D341Med (cell line): ENCODE measurements around the gene FCRL1.

Experiments
- DNase-seq: peaks from one replicate; pipeline ENCODE4 v3.0.0; 2012; ENCODE audit warnings: low spot score

Gene FCRL1

DNA sequence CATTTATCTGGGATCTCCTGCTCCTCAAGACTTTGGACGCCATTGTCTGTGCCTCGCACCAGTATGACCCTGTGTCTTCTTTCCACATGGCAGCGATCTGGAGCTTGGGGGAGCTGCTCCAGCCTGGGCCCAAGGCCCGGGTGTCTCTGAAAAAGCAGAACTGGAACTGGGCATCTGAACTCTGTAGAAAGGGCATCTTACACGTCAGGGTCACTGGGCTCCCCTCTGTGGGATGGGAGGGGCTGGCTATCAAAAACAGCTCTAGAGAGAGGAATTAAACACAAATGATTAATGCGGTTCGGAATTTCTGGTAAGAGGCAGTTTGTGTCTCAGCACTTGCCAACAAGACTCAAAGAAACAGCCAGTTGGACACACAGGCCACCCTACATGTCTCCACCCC, 16.1 kb downstream of the FCRL1 start:
- DNase-seq: no peak

DNA sequence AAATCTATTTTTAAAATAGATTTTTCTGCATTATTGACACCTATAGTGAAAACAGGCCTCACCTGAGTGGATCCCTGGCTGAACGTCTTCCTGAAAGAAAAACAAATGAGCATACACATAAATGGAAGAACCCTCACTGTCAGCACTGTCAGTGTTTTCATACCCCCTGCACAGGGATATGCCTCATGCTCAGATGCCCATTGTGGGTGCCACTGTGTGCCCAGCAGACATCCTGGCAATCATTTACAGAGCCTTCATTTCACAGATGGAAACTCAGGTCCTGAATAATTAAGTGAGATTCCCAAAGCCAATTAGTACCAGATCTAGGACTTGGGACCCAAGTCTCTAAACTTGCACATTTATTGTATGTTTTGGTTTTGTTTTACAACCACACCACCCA, 19.9 kb downstream of the FCRL1 start:
- DNase-seq: no peak

DNA sequence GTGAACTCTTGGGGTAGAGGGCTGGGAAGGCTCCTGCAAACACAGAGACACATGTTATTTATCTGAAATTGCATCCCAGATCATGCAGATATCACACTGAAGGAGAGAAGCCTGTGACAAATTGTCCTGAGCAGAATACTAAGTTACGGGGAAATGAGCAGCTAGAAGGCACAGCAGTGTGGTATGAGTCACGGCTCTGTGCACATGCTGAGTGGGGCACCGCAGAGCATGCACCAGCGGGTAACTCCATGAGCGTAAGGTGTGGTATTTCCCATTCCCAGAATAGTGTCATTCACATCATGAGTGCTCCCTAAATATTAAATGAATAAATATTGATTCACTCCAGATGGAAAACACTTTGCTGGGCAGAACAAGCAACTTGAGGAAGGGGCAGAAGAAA, 21.7 kb downstream of the FCRL1 start:
- no peak for DNase-seq

DNA sequence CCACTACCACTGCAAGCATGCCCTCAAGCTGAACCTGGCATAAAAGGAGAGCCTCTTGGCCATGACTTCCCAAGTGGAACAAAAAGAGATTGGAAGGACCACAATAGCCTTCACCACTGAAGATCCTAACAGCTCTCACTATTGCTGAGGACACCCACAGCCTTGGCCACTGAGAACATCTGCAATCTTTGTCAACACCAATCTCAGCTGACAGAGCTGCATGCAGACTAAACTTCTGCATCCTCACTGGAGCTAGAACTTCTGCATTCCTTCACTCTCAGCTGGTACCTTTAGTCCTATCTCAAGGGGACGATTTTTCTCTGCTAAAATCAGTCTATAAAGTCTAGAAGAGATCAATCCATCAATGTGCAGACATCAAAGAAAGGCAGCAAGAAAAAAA, 34.7 kb downstream of the FCRL1 start:
- DNase-seq: no peak

DNA sequence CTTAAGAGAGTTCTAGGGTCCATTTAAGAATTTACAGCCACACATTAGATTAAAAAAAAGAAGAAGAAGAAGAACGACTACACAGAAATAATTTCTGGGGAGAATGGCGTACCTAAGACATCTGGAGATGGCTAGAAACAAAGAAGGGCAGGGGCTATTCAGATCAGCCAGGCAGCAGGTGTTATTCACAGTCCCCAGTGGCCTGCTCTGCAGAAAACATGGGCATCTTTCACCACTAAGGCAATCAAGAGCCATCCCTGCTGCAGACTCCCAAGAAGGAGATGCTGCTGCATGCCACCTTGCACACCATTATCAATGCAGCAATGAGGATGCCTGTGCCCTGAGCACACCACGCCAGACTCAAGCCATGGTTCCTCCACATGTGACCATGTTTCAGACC, 35.1 kb downstream of the FCRL1 start:
- DNase-seq: no peak

DNA sequence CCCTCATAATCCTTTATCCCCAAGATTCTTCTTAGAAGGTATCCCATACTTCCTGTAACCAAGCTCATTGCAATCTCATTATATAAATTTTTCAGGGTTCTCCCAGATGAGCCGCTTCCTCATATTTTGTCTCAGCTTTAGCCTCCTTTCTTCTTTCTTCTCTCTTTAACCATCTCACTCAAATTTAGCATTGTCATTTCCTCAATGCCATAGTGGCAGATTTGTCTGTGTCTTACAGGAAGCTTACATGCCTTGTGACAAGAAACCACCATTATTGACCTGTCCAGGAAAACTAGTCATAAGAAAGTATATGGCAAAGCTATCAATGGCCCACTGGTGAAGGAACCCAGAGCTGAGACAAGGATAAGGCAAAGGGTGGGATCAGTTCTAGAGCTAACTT, 37.0 kb downstream of the FCRL1 start:
- DNase-seq: no peak

DNA sequence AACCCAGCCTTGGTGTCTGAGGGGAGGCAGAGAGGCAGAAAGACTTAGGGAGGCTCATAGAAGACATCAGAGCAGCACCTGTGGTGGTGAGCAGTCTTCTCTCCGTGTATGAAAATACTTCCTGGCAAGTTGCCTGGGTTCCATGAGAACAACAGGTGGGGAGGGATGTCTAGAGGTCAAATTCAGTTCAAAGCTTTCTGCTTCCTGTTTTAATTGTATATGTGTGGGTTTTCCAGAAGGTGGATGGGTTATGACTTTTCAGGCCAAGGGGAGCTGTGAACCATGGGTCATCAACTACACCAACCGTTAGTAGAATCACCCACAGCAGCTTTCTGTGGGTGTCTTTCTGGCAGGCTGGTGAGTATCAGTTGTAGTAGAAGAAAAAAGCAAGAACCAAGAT, 38.9 kb downstream of the FCRL1 start:
- no peak for DNase-seq

DNA sequence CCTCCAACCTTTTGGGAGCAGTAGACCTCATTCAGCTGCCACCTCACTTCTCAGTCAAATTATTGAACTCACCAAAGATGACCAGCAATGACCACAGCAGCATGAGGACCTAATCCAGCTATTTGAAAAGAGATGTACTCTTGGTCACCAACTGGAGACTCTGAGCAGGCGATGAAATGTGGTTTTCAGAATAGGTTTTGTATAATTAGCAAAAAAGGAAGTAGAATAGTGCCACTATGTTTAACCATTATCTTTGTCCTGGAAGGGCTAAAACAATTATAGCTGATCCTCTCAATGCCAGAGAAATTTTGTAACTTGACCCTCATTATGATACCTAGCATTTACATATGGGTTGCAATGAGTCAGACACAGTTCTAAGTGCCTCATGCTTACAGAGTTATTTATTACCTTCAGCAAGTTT, 42.9 kb downstream of the FCRL1 start, which contains the start of gene FCRL2:
FCRL2 (minus strand) TSS at position 162 of the 421 bp plus-strand sequence; CDS start at position 103, 59 bp downstream.
- no peak for DNase-seq

DNA sequence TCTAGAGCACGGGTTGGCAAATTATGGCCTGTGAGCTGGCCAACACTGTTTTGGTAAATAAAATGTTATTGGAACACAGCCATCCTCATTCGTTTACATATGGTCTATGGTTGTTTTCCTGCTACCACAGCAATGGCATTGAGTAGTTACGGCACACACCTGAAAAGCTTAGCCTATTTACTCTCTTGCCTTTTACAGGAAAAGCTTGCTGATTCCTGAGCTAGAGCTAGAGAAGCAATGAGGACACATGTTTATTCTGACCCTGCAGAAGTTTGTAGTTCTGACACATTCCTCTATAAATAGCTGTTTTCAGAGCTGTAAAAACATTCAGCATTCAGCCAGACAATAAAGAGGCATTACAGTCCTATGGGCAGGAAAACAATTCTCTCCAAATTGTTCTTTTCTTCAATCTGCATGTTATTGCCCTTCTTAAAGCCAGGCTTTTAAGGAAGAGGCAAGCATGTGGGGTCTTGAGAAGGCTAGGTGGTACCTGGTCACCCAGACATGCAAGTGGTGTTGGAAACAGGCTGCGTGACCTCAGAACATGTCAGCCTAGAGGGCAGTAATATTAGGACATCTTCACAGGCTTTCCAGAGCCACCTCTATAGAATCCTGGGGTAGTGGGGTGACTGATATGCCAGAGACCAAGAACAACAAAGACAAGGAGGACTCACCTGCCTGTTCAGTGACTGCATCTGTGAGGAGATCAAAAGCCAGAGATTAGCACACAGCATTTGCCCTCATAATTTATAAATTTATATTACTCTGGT, 44.6 kb downstream of the FCRL1 start:
- DNase-seq: no peak

DNA sequence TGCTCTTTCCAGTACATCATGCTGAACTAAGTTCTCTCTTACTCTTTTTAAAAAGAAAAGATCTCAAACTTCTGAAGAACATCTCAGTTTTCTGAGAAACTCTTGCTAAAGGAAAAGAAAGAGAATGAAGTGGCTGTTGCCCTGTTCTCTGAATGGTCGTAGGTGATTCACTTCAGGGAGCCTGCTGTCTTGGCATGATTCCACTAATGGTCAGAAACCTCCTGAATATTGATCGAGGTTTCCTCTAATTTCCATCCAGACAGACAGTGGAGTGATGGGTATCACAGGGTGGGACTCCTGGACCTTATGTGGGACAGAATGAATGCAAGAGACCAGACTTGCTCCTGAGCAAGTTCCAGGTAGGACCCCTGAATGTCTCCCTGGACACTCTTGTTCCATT, 45.5 kb downstream of the FCRL1 start:
- no peak for DNase-seq

DNA sequence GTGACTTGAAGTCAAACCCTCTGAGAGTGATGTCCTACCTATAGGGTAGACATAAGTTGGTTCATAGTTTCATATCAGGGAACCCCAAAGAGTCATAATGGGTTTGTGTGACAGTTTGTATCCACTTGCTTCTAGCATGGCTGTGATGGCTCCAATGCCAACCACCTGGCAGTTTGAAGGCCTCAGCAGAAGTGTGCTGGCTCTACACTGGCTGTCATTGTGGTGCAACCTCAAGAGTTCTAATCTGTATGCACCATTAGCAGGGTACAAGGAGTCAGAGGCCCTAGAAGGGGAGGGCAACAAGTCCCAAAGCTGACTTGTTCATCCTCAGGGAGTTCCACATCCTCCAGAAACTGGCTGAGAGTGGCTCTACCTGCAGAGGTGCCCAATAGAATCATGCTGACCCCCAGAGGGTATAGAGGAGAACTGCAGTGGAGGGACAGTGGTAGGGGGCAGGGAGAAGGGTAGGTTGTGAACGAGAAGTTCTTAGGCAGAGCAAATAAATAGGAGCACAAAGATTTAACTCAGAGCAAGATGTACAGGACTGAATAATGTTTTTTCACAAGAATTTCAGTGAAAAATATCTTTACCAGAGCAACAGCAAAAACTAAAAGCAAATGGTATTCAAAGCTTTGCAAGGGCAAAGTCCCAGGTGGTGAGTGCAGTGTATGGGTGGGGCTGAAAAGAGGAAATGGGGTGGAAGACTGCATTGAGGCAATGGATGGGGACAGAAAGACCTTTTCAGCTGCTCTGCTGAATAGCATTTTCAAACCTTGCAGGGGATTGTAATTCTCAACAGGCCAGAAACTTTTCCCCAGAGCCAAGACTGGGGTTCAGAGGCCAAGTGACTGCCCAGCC, 46.2 kb downstream of the FCRL1 start:
- no peak for DNase-seq

DNA sequence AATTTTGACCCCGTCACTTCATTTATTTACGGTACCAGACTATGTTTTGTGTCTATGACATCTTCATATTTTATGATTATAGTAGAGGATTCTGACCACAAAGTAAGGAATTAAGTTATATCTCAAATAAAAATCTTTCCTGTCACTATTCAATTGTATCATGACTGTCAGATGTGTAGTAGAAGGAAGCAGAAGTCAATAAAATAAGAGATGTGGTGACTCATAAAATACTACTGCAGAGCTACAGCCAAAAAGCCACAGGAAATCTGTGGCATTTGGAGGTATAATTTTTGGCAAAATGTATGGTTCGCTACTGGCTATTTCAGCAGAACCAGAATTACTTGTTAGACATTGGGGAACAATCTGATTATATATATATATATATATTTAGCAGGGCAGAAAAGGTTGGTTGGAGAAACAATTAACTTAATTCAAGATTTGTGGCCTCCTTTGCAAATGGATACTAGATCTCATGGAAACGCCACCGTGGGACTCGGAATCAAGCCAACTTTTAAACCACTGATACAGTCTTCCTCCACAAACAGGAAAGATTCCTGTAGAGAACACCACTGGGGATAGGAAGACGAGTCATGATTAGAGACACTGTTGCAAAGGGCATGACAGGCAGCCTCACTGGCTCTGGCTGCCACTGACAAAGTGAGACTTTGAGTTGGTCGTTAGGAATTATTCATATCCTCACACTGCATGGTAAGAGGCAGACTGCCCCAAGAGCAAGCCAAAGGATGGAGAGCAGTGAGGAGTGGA, 48.1 kb downstream of the FCRL1 start:
- no peak for DNase-seq

DNA sequence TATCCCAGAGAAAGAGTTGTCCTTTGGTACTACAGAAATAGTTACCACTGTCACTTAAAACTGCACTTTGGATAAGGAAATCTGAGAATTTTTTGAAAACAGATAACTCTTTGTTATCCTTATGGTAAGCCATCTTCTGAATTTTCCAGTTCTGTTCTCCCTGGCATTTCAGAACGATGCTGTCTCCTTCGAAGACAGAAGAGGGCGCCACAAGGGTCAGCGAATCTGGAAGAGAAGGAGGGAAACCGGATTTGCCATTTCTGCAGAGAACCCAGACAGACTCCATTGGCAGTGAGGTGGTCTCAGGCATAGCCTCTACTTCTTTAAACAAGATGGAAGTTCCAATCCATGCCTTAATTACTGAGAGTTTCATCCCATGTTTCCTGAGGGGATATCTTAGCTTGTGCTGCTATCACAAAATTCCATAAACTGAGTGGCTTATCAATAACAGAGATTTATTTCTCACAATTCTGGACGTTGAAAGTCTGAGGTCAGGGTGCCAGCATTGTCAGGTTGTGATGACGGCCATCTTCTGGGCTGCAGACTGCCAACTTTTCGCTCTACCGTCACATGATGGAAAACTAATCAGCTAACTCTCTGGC, 49.4 kb downstream of the FCRL1 start:
- DNase-seq: no peak

DNA sequence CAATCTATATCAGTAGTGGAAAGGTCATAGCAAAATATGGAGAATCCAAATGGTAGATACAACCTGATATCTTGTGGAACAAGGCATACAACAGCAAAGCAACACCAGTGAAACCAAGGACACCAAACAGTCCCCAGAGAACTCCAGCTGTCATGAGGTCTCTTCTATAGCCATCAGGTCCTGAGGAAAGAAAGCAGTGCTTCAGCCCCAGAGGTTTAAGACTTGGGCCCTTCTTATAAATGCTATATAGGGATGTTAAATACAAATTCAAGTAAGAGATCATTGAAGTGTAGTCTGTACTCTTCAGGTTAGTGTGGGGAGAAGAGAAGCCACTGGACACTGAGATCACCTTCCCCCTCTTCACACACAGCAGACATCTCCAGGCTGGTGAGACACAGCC, 53.1 kb downstream of the FCRL1 start:
- no peak for DNase-seq

DNA sequence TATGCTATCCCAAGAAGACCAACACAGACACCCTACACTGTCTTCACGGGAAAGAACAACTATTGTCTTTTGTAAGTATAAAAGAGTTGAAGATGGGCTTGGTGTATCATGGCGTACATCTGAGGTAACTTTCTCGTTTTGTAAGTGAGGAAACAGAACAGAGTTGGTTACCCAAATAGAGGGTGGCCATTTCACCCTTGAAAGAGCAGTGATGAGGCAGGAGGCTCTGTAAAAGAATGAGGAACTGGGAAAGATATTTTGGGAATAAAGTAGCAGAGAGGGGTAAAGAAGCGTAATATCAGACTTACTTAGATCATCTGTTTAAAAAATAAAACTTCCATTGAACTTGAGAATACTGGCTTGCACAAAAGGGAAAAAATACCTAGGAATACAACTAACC, 61.9 kb downstream of the FCRL1 start:
- DNase-seq: no peak

DNA sequence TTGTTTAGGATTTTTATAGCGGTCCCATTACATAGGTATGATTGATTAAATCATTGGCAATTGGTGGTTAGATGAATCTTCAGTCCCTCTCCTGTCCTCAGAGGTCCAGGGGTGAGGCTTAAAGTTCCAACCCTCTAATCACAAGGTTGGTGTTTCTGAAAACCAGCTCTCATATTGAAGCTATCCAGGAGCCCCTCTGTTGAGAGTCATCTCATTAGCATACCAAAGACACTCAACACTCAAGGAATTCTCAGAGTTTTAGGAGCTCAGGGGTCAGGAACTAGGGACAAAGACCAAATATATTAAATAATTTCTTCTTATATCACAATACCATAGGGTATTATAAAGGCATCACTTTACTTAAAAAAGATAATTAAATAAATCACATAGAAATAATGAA, 66.3 kb downstream of the FCRL1 start:
- DNase-seq: no peak

DNA sequence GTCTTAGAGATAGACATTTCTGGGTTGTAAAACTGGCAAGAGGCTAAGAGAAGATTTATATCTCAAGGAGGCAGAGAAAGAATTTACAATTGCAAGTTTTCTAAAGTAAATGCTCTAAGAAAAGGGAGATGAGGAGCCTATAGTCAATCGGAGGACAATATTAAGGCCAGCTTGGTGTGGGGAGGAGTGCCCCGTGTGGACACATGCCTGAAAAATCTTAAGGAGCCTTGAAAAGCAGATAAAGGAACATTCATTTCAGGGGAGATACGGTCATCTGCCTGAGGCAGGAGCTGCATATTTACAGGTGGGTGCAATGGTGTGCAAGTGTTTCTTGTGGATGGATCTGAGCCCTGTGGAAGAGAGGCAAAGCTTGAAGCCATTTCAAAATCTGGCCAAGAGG, 68.6 kb downstream of the FCRL1 start:
- no peak for DNase-seq

DNA sequence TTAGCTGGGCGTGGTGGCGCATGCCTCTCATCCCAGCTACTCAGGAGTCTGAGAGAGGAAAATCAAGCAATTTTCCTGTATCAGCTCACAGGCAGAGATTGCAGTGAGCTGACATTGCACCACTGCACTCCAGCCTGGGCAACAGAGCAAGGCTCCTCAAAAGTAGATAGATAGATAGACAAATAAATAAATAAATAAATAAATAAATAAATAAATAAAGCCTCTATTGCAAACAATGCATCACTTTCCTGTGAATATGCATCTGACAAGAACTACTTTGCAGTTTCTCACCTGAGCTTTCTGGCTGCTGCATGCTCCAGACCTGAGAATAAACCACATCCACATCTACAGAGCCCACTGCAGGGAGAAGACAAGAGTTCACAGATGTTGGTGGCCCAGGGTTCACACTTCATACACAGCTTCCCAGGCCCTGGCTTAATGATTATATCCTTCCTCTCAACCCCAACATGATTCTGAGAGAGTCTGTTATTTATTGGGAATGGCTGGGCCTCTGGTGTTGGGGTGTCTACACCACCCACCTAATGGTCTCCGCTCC, 71.6 kb downstream of the FCRL1 start:
- no peak for DNase-seq
